ENCODE measurements around the gene SIRT4.

Gene SIRT4

GRCh38 chr12:120266180-120266870 lies 35.8 kb upstream of the SIRT4 start:
- Histone ChIP-seq H3K27ac (peak overlapping the region; percentile 46), H3K27me3 (ENCODE audit: control insufficient read depth, insufficient read depth, low read length) (no peaks in the 10 kb centered on the region), H3K4me2 (ENCODE audit: low read length) (peak overlapping the region; percentile 49), H3K9me3 (ENCODE audit: control insufficient read depth, low read length) (no peaks in the 10 kb centered on the region), H3K4me3 (ENCODE audit: low read depth, low read length) (peak overlapping the region; percentile 24), H3K79me2 (peaks cover 40% of the 10 kb centered on the region), H3K4me1 (peaks cover 30% of the 10 kb centered on the region), H3K9ac (no peak overlapping the region), H3K36me3 (ENCODE audit: control insufficient read depth, insufficient read depth, low read length) (no peaks in the 10 kb centered on the region), H2AFZ (peak overlapping the region; percentile 70)
- no peak for TF ChIP-seq CTCF (IDR thresholded peaks at IDR 0.05)

- H3K4me1 ChIP-seq: peaks cover 24% of the 10 kb centered on the region
- no peak overlapping the region for H3K4me3 ChIP-seq (ENCODE audit: low read depth, low read length)
- no peaks in the 10 kb centered on the region for H3K36me3 ChIP-seq (ENCODE audit: control insufficient read depth, insufficient read depth, low read length)
- H3K79me2 ChIP-seq: peaks cover 26% of the 10 kb centered on the region
- no peak overlapping the region for H3K27ac ChIP-seq
- no peaks in the 10 kb centered on the region for H3K27me3 ChIP-seq (ENCODE audit: control insufficient read depth, insufficient read depth, low read length)
- H3K9ac ChIP-seq: no peak overlapping the region
- no peak for TF ChIP-seq CTCF (IDR thresholded peaks at IDR 0.05)
- peak overlapping the region; percentile 12 for H2AFZ ChIP-seq
- H3K9me3 ChIP-seq (ENCODE audit: control insufficient read depth, low read length): no peaks in the 10 kb centered on the region
- H3K4me2 ChIP-seq (ENCODE audit: low read length): no peak overlapping the region
Measured at GRCh38 chr12:120267736-120268135, 34.4 kb upstream of the SIRT4 start.

GRCh38 chr12:120276734-120277133 lies 25.4 kb upstream of the SIRT4 start:
- H3K9ac ChIP-seq: no peak overlapping the region
- H3K27ac ChIP-seq: no peak overlapping the region
- no peak overlapping the region for H3K4me2 ChIP-seq (ENCODE audit: low read length)
- no peaks in the 10 kb centered on the region for H3K79me2 ChIP-seq
- TF ChIP-seq CTCF (IDR thresholded peaks at IDR 0.05): no peak
- no peaks in the 10 kb centered on the region for H3K9me3 ChIP-seq (ENCODE audit: control insufficient read depth, low read length)
- H3K27me3 ChIP-seq (ENCODE audit: control insufficient read depth, insufficient read depth, low read length): no peaks in the 10 kb centered on the region
- no peak overlapping the region for H3K4me3 ChIP-seq (ENCODE audit: low read depth, low read length)
- no peaks in the 10 kb centered on the region for H3K36me3 ChIP-seq (ENCODE audit: control insufficient read depth, insufficient read depth, low read length)
- H2AFZ ChIP-seq: no peak overlapping the region
- no peaks in the 10 kb centered on the region for H3K4me1 ChIP-seq

GRCh38 chr12:120278137-120279069 lies 23.7 kb upstream of the SIRT4 start:
- no peak overlapping the region for H3K27ac ChIP-seq
- H3K27me3 ChIP-seq (ENCODE audit: control insufficient read depth, insufficient read depth, low read length): no peaks in the 10 kb centered on the region
- H3K9me3 ChIP-seq (ENCODE audit: control insufficient read depth, low read length): no peaks in the 10 kb centered on the region
- no peak overlapping the region for H3K4me3 ChIP-seq (ENCODE audit: low read depth, low read length)
- H3K4me1 ChIP-seq: no peaks in the 10 kb centered on the region
- H2AFZ ChIP-seq: no peak overlapping the region
- H3K4me2 ChIP-seq (ENCODE audit: low read length): no peak overlapping the region
- H3K79me2 ChIP-seq: no peaks in the 10 kb centered on the region
- H3K9ac ChIP-seq: no peak overlapping the region
- TF ChIP-seq CTCF (IDR thresholded peaks at IDR 0.05): no peak
- H3K36me3 ChIP-seq (ENCODE audit: control insufficient read depth, insufficient read depth, low read length): no peaks in the 10 kb centered on the region
